HepG2 (cell line): ENCODE data around the gene WDR83. TPM values are rescaled to one million over a fixed set of nuclear protein-coding genes. Genes with fewer than 3 reads are reported as not detected.
A peak's percentile ranks its signal among the peaks of the same experiment; 100 is the strongest.

ENCODE experiments used
- ADNP ChIP-seq: sonication (generic); formaldehyde crosslinking; IDR thresholded peaks from 2 replicates; pipeline ENCODE4 v1.4.0; 2020; ENCODE audit warnings: missing genetic modification reagents
- DMAP1 ChIP-seq: IDR thresholded peaks from 2 replicates; pipeline ENCODE4 v1.6.1; 2016
- EEA1 ChIP-seq: sonication (generic); formaldehyde crosslinking; IDR thresholded peaks from 2 replicates; pipeline ENCODE4 v1.5.1; 2020; ENCODE audit warnings: mild to moderate bottlenecking, missing genetic modification reagents, borderline replicate concordance
- KIAA2018 ChIP-seq: sonication (generic); formaldehyde crosslinking; IDR thresholded peaks from 2 replicates; pipeline ENCODE4 v1.5.0; 2020; ENCODE audit warnings: mild to moderate bottlenecking, missing genetic modification reagents, borderline replicate concordance
- MAX ChIP-seq: IDR thresholded peaks from 2 replicates; pipeline ENCODE4 v1.6.1; 2012; ENCODE audit warnings: inconsistent platforms
- PCBP2 ChIP-seq: fragments of 200-400 bp; formaldehyde crosslinking; optimal IDR thresholded peaks from 2 replicates; pipeline ENCODE3; 2018; ENCODE audit warnings: low read length, low read depth; ENCODE audit not compliant: poor library complexity, severe bottlenecking
- RAD21 ChIP-seq: fragments of 450-650 bp; formaldehyde crosslinking; IDR thresholded peaks from 2 replicates; pipeline ENCODE4 v1.5.0; 2020; ENCODE audit warnings: mild to moderate bottlenecking
- RAD51 ChIP-seq: fragments of 450-650 bp; IDR thresholded peaks from 2 replicates; pipeline ENCODE4 v1.6.1; 2016; ENCODE audit warnings: borderline replicate concordance
- SAP130 ChIP-seq: IDR thresholded peaks from 2 replicates; pipeline ENCODE4 v1.6.1; 2016; ENCODE audit warnings: low read depth
- SCMH1 ChIP-seq: sonication (generic); formaldehyde crosslinking; IDR thresholded peaks from 2 replicates; pipeline ENCODE4 v1.9.0; 2021; ENCODE audit warnings: missing genetic modification reagents, mild to moderate bottlenecking, borderline replicate concordance
- SP5 ChIP-seq: IDR thresholded peaks from 2 replicates; pipeline ENCODE4 v1.6.1; 2016; ENCODE audit warnings: low read depth, borderline replicate concordance
- SPEN ChIP-seq: sonication (generic); formaldehyde crosslinking; IDR thresholded peaks from 2 replicates; pipeline ENCODE4 v1.5.1; 2020; ENCODE audit warnings: low read depth, mild to moderate bottlenecking, missing genetic modification reagents
- TAF1 ChIP-seq: sonication (generic); formaldehyde crosslinking; IDR thresholded peaks from 2 replicates; pipeline ENCODE4 v1.4.0; 2020; ENCODE audit warnings: missing genetic modification reagents
- ZFX ChIP-seq: sonication (generic); formaldehyde crosslinking; IDR thresholded peaks from 2 replicates; pipeline ENCODE4 v1.4.0; 2020; ENCODE audit warnings: mild to moderate bottlenecking, low read depth, missing genetic modification reagents, moderate library complexity
- ZNF235 ChIP-seq: sonication (generic); formaldehyde crosslinking; IDR thresholded peaks from 2 replicates; pipeline ENCODE4 v1.8.1; 2023; ENCODE audit warnings: mild to moderate bottlenecking, missing genetic modification reagents, borderline replicate concordance
- ZNF280B ChIP-seq: sonication (generic); formaldehyde crosslinking; IDR thresholded peaks from 2 replicates; pipeline ENCODE4 v1.5.0; 2020; ENCODE audit warnings: missing genetic modification reagents, mild to moderate bottlenecking, borderline replicate concordance
- ZNF850 ChIP-seq: sonication (generic); formaldehyde crosslinking; conservative IDR thresholded peaks from 2 replicates; pipeline ENCODE4 v1.9.0; 2021; ENCODE audit warnings: mild to moderate bottlenecking, missing genetic modification reagents
- polyA plus RNA-seq, 8 experiments: library from polyadenylated mRNA; depleted of rRNA in 3 of 8; stranded (reverse) in 7 of 8; unstranded in 1 of 8; fragments of >200 nt; fragmentation: Illumina TruSeq in 4 of 8; extraction: Trizol in 4 of 8; gene quantifications; 2 replicates each; pipeline versions ENCODE4 v1.2.1 to v1.2.3, GENCODE V29; 2011 to 2016; ENCODE audit warnings: low read depth in 4 of 8, missing spikeins in 1 of 8, mixed read lengths in 1 of 8; ENCODE audit not compliant: insufficient read depth in 1 of 8
- total RNA-seq, 5 experiments: library from RNA; depleted of rRNA; stranded (reverse); fragments of >200 nt; fragmentation: Illumina TruSeq; extraction: Trizol; gene quantifications; 2 replicates each; pipeline ENCODE4 v1.2.3, GENCODE V29; 2016; ENCODE audit warnings: low read depth in 1 of 5

The WDR83 gene
- total and polyA plus RNA-seq, 2 of the 13 experiments (the other 11 are each of a cell fraction or from before 2014, with no cell fraction given) = 4.5 to 10.7 TPM

GRCh38 chr19:12720851-12721655 is 54.4 kb downstream of the WDR83 start (continued):
- TF ChIP-seq TAF1 (CRISPR knock-in tag) (peak; percentile 25; the same call in 1 of the 2 replicates), PCBP2 (no peak), ZNF850 (no peak), ZNF280B (no peak), SAP130 (CRISPR knock-in tag) (peak; percentile 49; the same call in 1 of the 2 replicates), DMAP1 (CRISPR knock-in tag) (no peak), RAD21 (0 out of 2 replicates have a peak, but pooled peaks have one; percentile 11), RAD51 (no peak), MAX (no peak), EEA1 (CRISPR knock-in tag) (no peak), ZNF235 (CRISPR knock-in tag) (no peak), ZFX (CRISPR knock-in tag) (peak; percentile 39), ADNP (no peak), SP5 (CRISPR knock-in tag) (no peak), SPEN (CRISPR knock-in tag) (0 out of 2 replicates have a peak, but pooled peaks have one; percentile 45), SCMH1 (CRISPR knock-in tag) (no peak), KIAA2018 (CRISPR knock-in tag) (no peak)
